ENCODE data around the gene EDARADD. TPM values are rescaled to one million over a fixed set of nuclear protein-coding genes. Genes with fewer than 3 reads are reported as not detected.

Gene EDARADD
- total and polyA plus RNA-seq, 4 donors = 0.13 to 0.67 (median 0.26) TPM

- no peak overlapping the region for H3K27ac ChIP-seq (ENCODE audit: low read depth in 1 of 2, low read length in 2 of 2)
- H3K27me3 ChIP-seq (ENCODE audit: control insufficient read depth in 4 of 4, insufficient read depth in 4 of 4, low read length in 3 of 4) = no peaks in the 10 kb centered on the region
- DNase-seq (ENCODE audit: low spot score) = no peak
- H3K9ac ChIP-seq (ENCODE audit: low read depth in 1 of 2, low read length in 2 of 2) = no peak overlapping the region
- H3K36me3 ChIP-seq (ENCODE audit: control insufficient read depth in 4 of 4, insufficient read depth in 3 of 4, low read depth in 1 of 4, low read length in 3 of 4) = no peaks in the 10 kb centered on the region
- H3K9me3 ChIP-seq (ENCODE audit: control insufficient read depth in 4 of 4, low read length in 3 of 4) = no peaks in the 10 kb centered on the region
- no peaks in the 10 kb centered on the region for H3K4me1 ChIP-seq (ENCODE audit: control insufficient read depth in 4 of 4, insufficient read depth in 4 of 4, low read length in 3 of 4)
- WGBS = 82% methylated on average over 5 of the region's 5 CpGs
- no peak overlapping the region for H3K4me3 ChIP-seq (ENCODE audit: low read depth in 1 of 3, low read length in 3 of 3)
- TF ChIP-seq EGR1 (IDR thresholded peaks at IDR 0.05; ENCODE audit: low read depth in 2 of 2) (no peak), GABPA (IDR thresholded peaks at IDR 0.05 in 1 of 2, conservative IDR thresholded peaks at IDR 0.05 in 1 of 2) (no peak), YY1 (IDR thresholded peaks at IDR 0.05) (no peak), FOXA1 (IDR thresholded peaks at IDR 0.05) (no peak), CTCF (IDR thresholded peaks at IDR 0.05; ENCODE audit: low read depth, low read length, missing input control) (no peak), TAF1 (conservative IDR thresholded peaks at IDR 0.05) (no peak), RAD21 (IDR thresholded peaks at IDR 0.05) (no peak), HNF4A (conservative IDR thresholded peaks at IDR 0.05) (no peak), HNF4G (IDR thresholded peaks at IDR 0.05) (no peak), SP1 (IDR thresholded peaks at IDR 0.05) (no peak), REST (IDR thresholded peaks at IDR 0.05) (no peak), ATF3 (IDR thresholded peaks at IDR 0.05) (no peak), MAX (IDR thresholded peaks at IDR 0.05) (no peak), NR2F2 (IDR thresholded peaks at IDR 0.05) (no peak), JUND (IDR thresholded peaks at IDR 0.05) (no peak), ZBTB33 (IDR thresholded peaks at IDR 0.05) (no peak), FOXA2 (IDR thresholded peaks at IDR 0.05) (no peak), RXRA (IDR thresholded peaks at IDR 0.05) (no peak)
Measured at GRCh38 chr1:236450779-236451178, 56.7 kb downstream of the EDARADD start.

All from liver (tissue), 9 donors.